K562 (cell line): ENCODE measurements around the gene CCDC137. TPM values are rescaled to one million over a fixed set of nuclear protein-coding genes. Genes with fewer than 3 reads are reported as not detected.

Experiments
- CBX2 ChIP-seq: fragments of 200-600 bp; sonication (generic); IDR thresholded peaks from one replicate; pipeline ENCODE4 v1.6.1; 2012; ENCODE audit warnings: mild to moderate bottlenecking, low read length, inconsistent platforms; ENCODE audit not compliant: insufficient read depth, poor library complexity, severe bottlenecking
- DDX20 ChIP-seq: fragments of 450-650 bp; IDR thresholded peaks from 2 replicates; pipeline ENCODE4 v1.6.1; 2016; ENCODE audit warnings: missing genetic modification characterization, low read depth, mild to moderate bottlenecking, missing compliant biosample characterization, moderate library complexity
- FOXJ3 ChIP-seq: sonication (generic); formaldehyde crosslinking; IDR thresholded peaks from 2 replicates; pipeline ENCODE4 v1.4.0; 2020; ENCODE audit warnings: mild to moderate bottlenecking, missing genetic modification reagents
- KHSRP ChIP-seq: fragments of 450-650 bp; IDR thresholded peaks from 2 replicates; pipeline ENCODE4 v1.6.1; 2017
- NR2C1 ChIP-seq, 2 experiments: fragments of 450-650 bp; IDR thresholded peaks; 2 replicates each; pipeline ENCODE4 v1.6.1; 2017; ENCODE audit warnings: mild to moderate bottlenecking in 2 of 2, antibody characterized with exemption in 1 of 2, inconsistent platforms in 1 of 2, missing compliant biosample characterization in 1 of 2, missing genetic modification characterization in 1 of 2
- PHB2 ChIP-seq: fragments of 450-650 bp; IDR thresholded peaks from 2 replicates; pipeline ENCODE4 v1.6.1; 2017; ENCODE audit warnings: low read depth
- RREB1 ChIP-seq: fragments of 250-450 bp; sonication (Bioruptor Pico); IDR thresholded peaks from 2 replicates; pipeline ENCODE4 v1.4.0; 2020
- TCFL5 ChIP-seq: fragments of 250-450 bp; sonication (Bioruptor Pico); conservative IDR thresholded peaks from 2 replicates; pipeline ENCODE4 v1.6.1; 2021; ENCODE audit warnings: mild to moderate bottlenecking, moderate library complexity, matching md5 sums
- TOE1 ChIP-seq, 2 experiments: fragments of 450-650 bp in 1 of 2; sonication (generic) in 1 of 2; formaldehyde crosslinking in 1 of 2; IDR thresholded peaks; 2 replicates each; pipeline versions ENCODE4 v1.7.1 to v1.8.0; 2016 to 2022; ENCODE audit warnings: borderline replicate concordance in 2 of 2, mild to moderate bottlenecking in 2 of 2, antibody characterized with exemption in 1 of 2, inconsistent platforms in 1 of 2, low read depth in 1 of 2, missing genetic modification reagents in 1 of 2, moderate library complexity in 1 of 2
- ZBTB43 ChIP-seq: sonication (generic); formaldehyde crosslinking; IDR thresholded peaks from 2 replicates; pipeline ENCODE4 v1.8.0; 2023; ENCODE audit warnings: mild to moderate bottlenecking, missing genetic modification reagents
- ZNF766 ChIP-seq: fragments of 200-800 bp; sonication (Bioruptor generic); conservative IDR thresholded peaks from 2 replicates; pipeline ENCODE4 v1.6.1; 2016; ENCODE audit warnings: missing genetic modification characterization, missing compliant biosample characterization
- ZNF780A ChIP-seq: fragments of 250-450 bp; sonication (Bioruptor Pico); IDR thresholded peaks from 2 replicates; pipeline ENCODE4 v1.5.0; 2021; ENCODE audit warnings: mild to moderate bottlenecking
- polyA plus RNA-seq, 8 experiments: library from polyadenylated mRNA; depleted of rRNA in 4 of 8; stranded (reverse) in 5 of 8; unstranded in 3 of 8; fragments of >200 nt; fragmentation: Nextera tagmentation in 2 of 8; fragmentation: Illumina TruSeq in 1 of 8; extraction: Ambion mirVana in 2 of 8; extraction: Trizol in 1 of 8; gene quantifications; 2 replicates each; pipeline versions ENCODE4 v1.2.1 to v1.2.3, GENCODE V29; 2011 to 2014; ENCODE audit warnings: inconsistent platforms in 1 of 8, missing spikeins in 1 of 8
- total RNA-seq, 7 experiments: library from RNA; depleted of rRNA in 6 of 7; stranded (reverse); fragments of >200 nt in 6 of 7; fragmentation: Illumina TruSeq in 2 of 7; extraction: Trizol in 2 of 7; gene quantifications; 2 replicates each; pipeline versions ENCODE4 v1.2.1 to v1.2.3, GENCODE V29; 2011 to 2021; ENCODE audit warnings: low replicate concordance in 1 of 7
- TF ChIP-seq, protein P1 (sequence below): fragments of 250-450 bp; sonication (Bioruptor Pico); IDR thresholded peaks from 2 replicates; pipeline ENCODE4 v1.6.1; 2021; ENCODE audit warnings: mild to moderate bottlenecking

CCDC137 gene
- total and polyA plus RNA-seq, 9 of the 15 experiments (the other 6 are each of a cell fraction or from before 2014, with no cell fraction given), result 2.3 to 68.1 (median 38.3) TPM

DNA sequence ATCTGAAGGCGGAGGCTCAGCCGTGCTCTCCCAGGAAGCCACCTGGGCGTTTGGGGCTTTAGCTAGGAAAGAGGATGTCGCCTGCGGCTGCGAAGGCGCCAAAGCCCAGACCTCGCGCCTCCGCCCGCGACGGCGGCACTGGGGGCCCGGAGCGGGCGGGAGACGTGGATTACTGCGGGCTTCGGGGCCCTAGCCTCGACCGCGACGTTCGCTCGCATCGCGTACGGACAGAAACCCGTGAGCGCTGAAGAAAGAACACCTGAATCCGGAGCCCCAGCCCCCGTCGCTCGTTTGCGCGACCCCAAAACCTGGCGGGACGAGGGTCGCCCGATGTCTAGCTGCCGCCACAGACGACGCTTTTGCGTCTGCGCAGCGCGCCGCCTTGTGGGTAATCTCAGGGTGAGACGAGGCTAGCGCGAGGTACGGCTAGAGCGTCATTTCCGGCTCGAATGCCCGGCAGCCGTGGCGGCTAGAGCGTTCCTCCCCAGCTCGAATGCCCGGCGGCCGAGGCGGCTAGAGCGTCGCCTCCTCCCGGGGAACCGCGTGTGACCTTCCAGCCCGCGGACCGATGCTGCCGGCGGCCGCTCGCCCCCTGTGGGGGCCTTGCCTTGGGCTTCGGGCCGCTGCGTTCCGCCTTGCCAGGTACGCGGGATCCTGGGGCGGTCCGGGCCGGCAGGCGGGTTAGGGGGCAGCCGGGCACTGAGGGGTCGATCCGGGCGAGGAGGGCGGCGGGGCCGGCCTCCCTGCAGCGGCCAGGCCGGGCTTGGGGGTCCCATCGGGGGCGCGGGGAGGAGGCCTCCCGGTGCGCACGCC, 36.6 kb downstream of the CCDC137 start, which contains the start of gene MRPL12 (continued):
- TF ChIP-seq FOXJ3 (no peak), PHB2 (no peak), TCFL5 (CRISPR knock-in tag) (no peak), ZNF780A (CRISPR knock-in tag) (no peak), DDX20 (tag) (no peak), ZNF766 (CRISPR knock-in tag) (no peak; the same call in 1 of the 2 replicates), NR2C1 (IDR thresholded peaks at IDR 0.05) (peak; percentile 77), NR2C1 (tag; IDR thresholded peaks at IDR 0.05) (peak; percentile 66; the same call in 1 of the 2 replicates), KHSRP (no peak), RREB1 (no peak; the same call in 1 of the 2 replicates), CBX2 (no peak), TOE1 (IDR thresholded peaks at IDR 0.05; ENCODE audit: borderline replicate concordance) (no peak; the same call in 1 of the 2 replicates), TOE1 (CRISPR knock-in tag; IDR thresholded peaks at IDR 0.05; ENCODE audit: borderline replicate concordance, low read depth) (no peak), ZBTB43 (CRISPR knock-in tag) (peak; percentile 91; the same call in 1 of the 2 replicates)
- TF ChIP-seq, protein P1, sequence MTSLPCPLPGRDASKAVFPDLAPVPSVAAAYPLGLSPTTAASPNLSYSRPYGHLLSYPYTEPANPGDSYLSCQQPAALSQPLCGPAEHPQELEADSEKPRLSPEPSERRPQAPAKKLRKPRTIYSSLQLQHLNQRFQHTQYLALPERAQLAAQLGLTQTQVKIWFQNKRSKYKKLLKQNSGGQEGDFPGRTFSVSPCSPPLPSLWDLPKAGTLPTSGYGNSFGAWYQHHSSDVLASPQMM (CRISPR knock-in tag), result no peak
